ENCODE data around the gene KRT73. TPM values are rescaled to one million over a fixed set of nuclear protein-coding genes. Genes with fewer than 3 reads are reported as not detected.

Gene KRT73
- polyA plus RNA-seq, 3 donors = not detected

- no peak for DNase-seq (ENCODE audit: low read depth in 3 of 3, low spot score in 2 of 3)
Observed at GRCh38 chr12:52627395-52628110, 9.2 kb upstream of the KRT73 start.

GRCh38 chr12:52622349-52622748 lies 4.0 kb upstream of the KRT73 start:
- no peak for DNase-seq (ENCODE audit: low read depth in 3 of 3, low spot score in 2 of 3)

GRCh38 chr12:52618866-52619265 lies 507 bp upstream of the KRT73 start:
- no peak for DNase-seq (ENCODE audit: low read depth in 3 of 3, low spot score in 2 of 3)

- DNase-seq (ENCODE audit: low read depth in 3 of 3, low spot score in 2 of 3) = no peak
Observed at GRCh38 chr12:52617403-52617785, 965 bp downstream of the KRT73 start.

- DNase-seq (ENCODE audit: low read depth in 3 of 3, low spot score in 2 of 3) = no peak
Observed at GRCh38 chr12:52616680-52617402, 1.5 kb downstream of the KRT73 start.

- no peak for DNase-seq (ENCODE audit: low read depth in 3 of 3, low spot score in 2 of 3)
Observed at GRCh38 chr12:52615912-52616311, 2.4 kb downstream of the KRT73 start.

GRCh38 chr12:52615208-52615868 lies 3.0 kb downstream of the KRT73 start:
- no peak for DNase-seq (ENCODE audit: low read depth in 3 of 3, low spot score in 2 of 3)

GRCh38 chr12:52614381-52615207 lies 3.8 kb downstream of the KRT73 start:
- DNase-seq (ENCODE audit: low read depth in 3 of 3, low spot score in 2 of 3) = no peak

- no peak for DNase-seq (ENCODE audit: low read depth in 3 of 3, low spot score in 2 of 3)
Observed at GRCh38 chr12:52613384-52614030, 4.9 kb downstream of the KRT73 start.

GRCh38 chr12:52612431-52613383 lies 5.7 kb downstream of the KRT73 start:
- DNase-seq (ENCODE audit: low read depth in 3 of 3, low spot score in 2 of 3) = no peak

GRCh38 chr12:52611080-52611468 lies 7.3 kb downstream of the KRT73 start:
- no peak for DNase-seq (ENCODE audit: low read depth in 3 of 3, low spot score in 2 of 3)

GRCh38 chr12:52608826-52609630 lies 9.3 kb downstream of the KRT73 start:
- DNase-seq (ENCODE audit: low read depth in 3 of 3, low spot score in 2 of 3) = no peak

- DNase-seq (ENCODE audit: low read depth in 3 of 3, low spot score in 2 of 3) = no peak
Observed at GRCh38 chr12:52608161-52608560, 10.2 kb downstream of the KRT73 start.

- no peak for DNase-seq (ENCODE audit: low read depth in 3 of 3, low spot score in 2 of 3)
Observed at GRCh38 chr12:52607314-52607713, 11.0 kb downstream of the KRT73 start.

GRCh38 chr12:52606581-52607218 lies 11.7 kb downstream of the KRT73 start:
- DNase-seq (ENCODE audit: low read depth in 3 of 3, low spot score in 2 of 3) = no peak

GRCh38 chr12:52606096-52606495 lies 12.3 kb downstream of the KRT73 start:
- DNase-seq (ENCODE audit: low read depth in 3 of 3, low spot score in 2 of 3) = no peak

- DNase-seq (ENCODE audit: low read depth in 3 of 3, low spot score in 2 of 3) = no peak
Observed at GRCh38 chr12:52605542-52605941, 12.8 kb downstream of the KRT73 start.

- no peak for DNase-seq (ENCODE audit: low read depth in 3 of 3, low spot score in 2 of 3)
Observed at GRCh38 chr12:52604859-52605258, 13.5 kb downstream of the KRT73 start.

Measured in right renal cortex interstitium (tissue), 3 donors.